ENCODE measurements around the gene POP5.
A peak's percentile ranks its signal among the peaks of the same experiment; 100 is the strongest.
"Not testable (repeated sequence)": the region's sequence is repeated elsewhere in the genome, so short reads cannot be mapped to it uniquely, and the experiment has no call there.

POP5 gene

DNA sequence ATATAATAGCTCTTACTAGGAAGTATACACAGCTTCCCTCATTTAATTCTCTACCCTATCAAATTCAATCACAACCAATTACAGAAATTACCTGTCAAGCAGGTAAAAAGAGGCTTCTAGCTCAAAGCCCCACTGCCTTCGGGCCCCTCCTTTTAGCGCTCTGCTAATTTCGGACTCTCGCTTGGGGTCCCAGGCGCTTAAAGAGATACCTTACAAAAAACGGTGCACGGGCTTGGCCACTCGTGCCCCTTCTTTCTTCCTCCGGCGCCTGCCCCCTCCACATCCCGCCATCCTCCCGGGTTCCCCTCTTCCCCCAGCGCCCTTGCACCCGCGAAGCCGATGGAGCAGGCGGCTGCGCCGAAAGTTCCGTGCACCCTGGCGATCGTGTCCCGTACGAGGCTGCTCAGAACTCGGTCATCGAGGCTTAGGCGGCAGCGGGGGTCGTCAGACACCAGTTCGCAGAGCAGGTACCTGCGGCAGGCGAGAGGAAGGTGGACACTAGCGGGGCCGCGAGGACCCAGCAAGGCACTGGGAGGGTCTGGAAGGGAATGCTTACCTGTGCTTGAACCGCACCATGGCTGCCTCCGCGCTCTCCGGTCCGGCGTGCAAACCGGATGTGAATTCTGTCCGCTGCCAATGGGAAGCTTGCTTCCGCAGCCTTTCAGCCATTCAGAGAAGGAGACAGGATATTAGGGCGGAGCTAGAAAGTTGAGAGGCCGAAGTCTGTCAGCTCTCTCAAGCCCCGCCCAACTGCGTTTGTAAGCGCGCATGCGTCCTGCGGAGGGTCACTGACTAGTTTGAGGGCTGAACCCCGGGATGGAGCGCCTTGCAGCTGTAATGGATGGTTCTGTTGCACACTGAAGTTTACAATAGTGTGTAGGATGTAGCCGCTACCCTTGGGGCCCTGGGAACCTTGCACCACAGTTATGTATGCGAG lies at the start of gene POP5:
Gene POP5, minus strand, starts transcription at position 616 of the 937 bp plus-strand sequence. Its CDS starts 40 bp downstream, at position 576.
- peak; percentile 99 for DNase-seq (ENCODE audit: low spot score)

GRCh38 chr12:120630104-120630892 lies 49.1 kb upstream of the POP5 start:
- DNase-seq (ENCODE audit: low spot score) = no peak

DNA sequence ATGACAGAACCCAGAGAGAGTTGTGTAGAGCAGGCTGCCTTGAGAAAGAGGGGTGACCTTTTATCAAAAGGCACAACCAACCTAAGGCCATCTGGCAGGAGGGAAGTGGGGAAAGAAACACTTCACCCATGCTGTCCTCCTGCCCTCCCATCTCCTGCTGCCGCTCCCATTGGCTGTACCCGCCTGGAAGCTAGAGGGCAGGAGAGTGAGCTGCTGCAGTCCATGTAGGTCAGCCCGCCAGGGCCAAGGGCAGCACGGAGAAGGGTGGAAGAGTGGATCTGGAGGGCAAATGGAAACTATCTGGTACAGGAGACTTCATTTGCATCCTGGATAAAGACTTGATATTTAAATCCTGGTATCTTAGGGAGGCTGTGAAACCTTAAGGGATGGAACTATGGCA lies 47.7 kb upstream of the POP5 start:
- DNase-seq (ENCODE audit: low spot score) = no peak

GRCh38 chr12:120625557-120626419 lies 44.6 kb upstream of the POP5 start:
- no peak for DNase-seq (ENCODE audit: low spot score)

GRCh38 chr12:120620624-120621023 lies 39.4 kb upstream of the POP5 start:
- DNase-seq (ENCODE audit: low spot score) = no peak

DNA sequence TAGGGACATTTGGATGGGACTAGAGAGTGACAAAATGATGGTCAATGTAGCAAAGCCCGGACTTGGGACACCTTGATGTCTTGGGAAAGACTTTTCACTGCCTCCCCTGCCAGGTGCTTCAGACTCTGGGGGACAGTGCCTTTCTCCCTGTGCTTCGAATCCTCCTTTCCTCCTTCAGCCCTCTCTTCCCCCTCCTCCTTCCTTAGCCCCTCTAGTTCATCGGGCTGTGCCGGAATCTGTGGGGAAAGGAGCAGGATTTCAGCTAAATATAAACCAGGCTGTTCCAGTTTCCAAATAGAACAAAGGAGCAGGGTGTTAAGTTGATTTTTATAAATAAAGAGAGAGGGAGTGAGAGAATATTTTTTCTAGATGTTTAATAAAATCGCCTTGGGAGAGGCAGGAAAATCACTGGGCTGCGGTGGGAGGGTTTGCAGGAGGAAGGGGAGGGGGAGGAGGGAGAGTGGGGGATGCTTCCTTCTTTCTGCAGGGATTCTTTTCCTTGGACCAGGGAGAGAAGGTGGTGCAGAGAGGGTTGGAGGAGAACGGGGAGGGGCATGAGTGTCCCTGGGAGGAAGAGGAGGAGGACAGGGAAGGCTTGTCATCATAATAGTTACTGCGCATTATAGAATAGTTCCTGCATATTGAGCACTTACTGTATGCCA lies 37.9 kb upstream of the POP5 start:
- no peak for DNase-seq (ENCODE audit: low spot score)

- DNase-seq (ENCODE audit: low spot score) = not testable (repeated sequence)
Observed at GRCh38 chr12:120617767-120618166, 36.6 kb upstream of the POP5 start.

GRCh38 chr12:120617193-120617592 lies 36.0 kb upstream of the POP5 start:
- DNase-seq (ENCODE audit: low spot score) = not testable (repeated sequence)

DNA sequence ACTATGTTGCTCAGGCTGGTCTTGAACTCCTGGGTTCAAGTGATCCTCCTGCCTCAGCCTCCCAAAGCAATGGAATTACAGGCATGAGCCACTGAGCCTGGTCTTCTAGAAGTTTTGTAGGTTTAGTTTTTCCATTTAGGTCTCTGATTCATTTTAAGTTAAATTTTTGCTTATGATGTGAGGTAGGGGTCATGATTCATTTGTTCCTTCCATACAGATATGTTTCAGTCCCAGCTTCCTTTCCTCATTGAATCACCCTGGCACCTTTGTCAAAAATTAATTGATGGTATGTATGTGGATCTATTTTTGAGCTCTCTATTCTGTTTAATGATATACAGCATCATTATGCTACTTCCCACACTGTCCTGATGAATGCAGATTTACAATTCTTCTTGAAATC lies 33.6 kb upstream of the POP5 start:
- no peak for DNase-seq (ENCODE audit: low spot score)

DNA sequence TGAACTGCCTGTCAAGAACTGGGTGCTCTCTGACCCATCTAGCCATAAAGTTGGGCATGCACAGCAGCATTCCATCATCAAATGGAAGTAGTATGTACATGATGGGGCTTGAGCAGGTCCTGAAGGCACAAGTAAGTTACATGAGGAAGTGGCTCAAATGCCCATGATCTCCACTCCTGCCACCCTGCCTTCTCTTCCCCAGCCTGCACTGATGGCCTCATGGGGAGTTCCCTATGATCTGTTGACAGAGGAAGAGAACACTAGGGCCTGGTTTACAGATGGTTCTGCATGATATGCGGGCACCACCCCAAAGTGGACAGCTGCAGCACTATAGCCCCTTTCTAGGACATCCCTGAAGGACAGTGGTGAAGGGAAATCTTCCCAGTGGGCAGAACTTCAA lies 30.3 kb upstream of the POP5 start:
- not testable (repeated sequence) for DNase-seq (ENCODE audit: low spot score)

GRCh38 chr12:120610560-120610959 lies 29.4 kb upstream of the POP5 start:
- no peak for DNase-seq (ENCODE audit: low spot score)

- not testable (repeated sequence) for DNase-seq (ENCODE audit: low spot score)
Observed at GRCh38 chr12:120602416-120602815, 21.2 kb upstream of the POP5 start.

DNA sequence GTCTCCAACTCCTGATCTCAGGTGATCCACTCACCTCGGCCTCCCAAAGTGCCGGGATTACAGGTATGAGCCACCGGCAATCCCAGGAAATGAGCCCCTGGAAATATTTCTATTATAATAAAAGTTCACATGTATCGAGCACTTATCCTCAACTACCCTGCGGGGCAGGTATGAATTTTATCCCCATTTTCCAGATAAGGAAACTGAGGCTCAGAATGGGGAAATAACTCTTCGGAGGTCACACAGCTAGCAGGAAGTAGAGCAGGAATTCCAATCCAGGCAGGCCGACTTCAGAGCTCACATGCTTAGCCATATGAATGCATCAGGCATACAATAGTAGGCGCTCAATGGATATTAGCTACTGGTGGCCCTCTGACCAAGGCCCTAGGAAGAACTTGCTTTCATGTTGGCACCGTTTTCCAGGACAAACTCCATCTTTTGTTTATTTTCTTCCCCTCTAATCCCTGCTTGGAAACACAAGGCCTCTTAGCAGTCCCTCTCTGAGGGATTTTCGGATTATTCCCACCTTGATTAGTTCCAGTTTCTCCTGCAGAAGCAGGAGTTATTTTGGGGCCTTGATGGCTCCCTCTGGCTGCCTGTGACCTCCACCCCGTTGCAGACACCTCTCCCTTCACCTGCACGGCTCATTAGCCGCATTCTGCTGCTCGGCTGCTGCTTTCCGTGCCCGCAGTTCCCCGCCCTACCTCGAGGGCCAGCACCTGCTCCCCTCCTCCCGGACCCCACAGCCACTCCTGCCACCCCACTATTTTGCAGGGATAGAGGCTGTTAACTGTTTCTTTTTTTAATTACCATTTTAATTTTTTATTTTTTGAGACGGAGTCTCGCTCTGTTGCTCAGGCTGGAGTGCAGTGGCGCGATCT lies 18.7 kb upstream of the POP5 start:
- no peak for DNase-seq (ENCODE audit: low spot score)

- DNase-seq (ENCODE audit: low spot score) = peak; percentile 38
Observed at GRCh38 chr12:120598674-120599463, 17.7 kb upstream of the POP5 start.

DNA sequence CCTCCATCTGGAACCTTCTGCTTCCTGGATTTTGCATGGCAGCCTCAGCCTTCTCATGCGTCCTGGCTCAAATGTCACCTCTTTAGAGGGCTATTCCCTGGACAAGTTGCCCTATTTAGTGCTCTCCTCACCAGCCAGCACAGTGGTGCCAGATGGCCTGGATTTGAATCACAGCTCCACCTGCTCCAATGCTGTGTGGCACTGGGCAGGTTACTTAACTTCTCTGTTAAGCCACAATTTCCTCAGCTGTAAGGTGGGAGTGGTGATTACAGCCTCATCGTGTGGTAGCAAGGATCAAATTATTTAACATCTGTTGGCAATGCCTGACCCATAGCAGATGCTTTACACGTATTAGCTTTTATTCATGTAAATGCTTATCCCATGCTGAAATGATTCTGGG lies 16.7 kb upstream of the POP5 start:
- DNase-seq (ENCODE audit: low spot score) = no peak

GRCh38 chr12:120596901-120597300 lies 15.7 kb upstream of the POP5 start:
- DNase-seq (ENCODE audit: low spot score) = no peak

GRCh38 chr12:120592121-120593049 lies 11.2 kb upstream of the POP5 start:
- DNase-seq (ENCODE audit: low spot score) = no peak

GRCh38 chr12:120590741-120591407 lies 9.7 kb upstream of the POP5 start:
- no peak for DNase-seq (ENCODE audit: low spot score)

Data from kidney capillary endothelial cell (primary cell).